Activated naive CD8-positive, alpha-beta T cell treated with anti-CD3 and anti-CD28 coated beads, Interleukin-2, amount 50 U/mL, for 16 hours (primary cell): Measurements from ENCODE around the gene NCOA7.

ENCODE experiments used
- DNase-seq: peaks from one replicate; pipeline ENCODE4 v3.0.0-alpha.2; 2020; ENCODE audit warnings: low read depth, low spot score

The NCOA7 gene

GRCh38 chr6:125814481-125814880 is 23.7 kb downstream of the NCOA7 start:
- no peak for DNase-seq

GRCh38 chr6:125815080-125815910 is 24.5 kb downstream of the NCOA7 start:
- no peak for DNase-seq

GRCh38 chr6:125816828-125817280 is 26.1 kb downstream of the NCOA7 start:
- DNase-seq, result no peak

DNA sequence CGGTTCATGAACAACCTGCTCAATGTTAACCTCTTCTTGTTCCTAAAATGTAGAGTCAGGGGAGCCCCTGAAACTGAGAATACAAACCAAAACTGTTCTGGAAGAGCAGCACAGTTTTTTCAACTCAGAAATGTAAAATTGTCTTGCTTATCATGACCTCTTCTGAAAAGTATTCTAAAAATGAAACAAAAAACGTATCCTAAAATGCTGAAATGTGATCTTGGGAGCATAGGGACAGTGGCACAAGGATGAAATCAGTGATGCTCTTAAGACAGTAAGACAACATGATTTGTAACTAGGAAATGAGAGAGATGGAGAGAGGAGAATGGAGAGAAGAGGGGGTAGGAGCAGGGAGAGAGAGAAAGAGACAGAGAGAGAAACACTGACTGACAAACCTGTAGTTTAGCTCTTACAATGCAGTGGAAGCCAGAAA is 27.5 kb downstream of the NCOA7 start:
- DNase-seq, result no peak

- DNase-seq, result no peak
These were observed 28.1 kb downstream of the NCOA7 start for GRCh38 chr6:125818772-125819260.

DNA sequence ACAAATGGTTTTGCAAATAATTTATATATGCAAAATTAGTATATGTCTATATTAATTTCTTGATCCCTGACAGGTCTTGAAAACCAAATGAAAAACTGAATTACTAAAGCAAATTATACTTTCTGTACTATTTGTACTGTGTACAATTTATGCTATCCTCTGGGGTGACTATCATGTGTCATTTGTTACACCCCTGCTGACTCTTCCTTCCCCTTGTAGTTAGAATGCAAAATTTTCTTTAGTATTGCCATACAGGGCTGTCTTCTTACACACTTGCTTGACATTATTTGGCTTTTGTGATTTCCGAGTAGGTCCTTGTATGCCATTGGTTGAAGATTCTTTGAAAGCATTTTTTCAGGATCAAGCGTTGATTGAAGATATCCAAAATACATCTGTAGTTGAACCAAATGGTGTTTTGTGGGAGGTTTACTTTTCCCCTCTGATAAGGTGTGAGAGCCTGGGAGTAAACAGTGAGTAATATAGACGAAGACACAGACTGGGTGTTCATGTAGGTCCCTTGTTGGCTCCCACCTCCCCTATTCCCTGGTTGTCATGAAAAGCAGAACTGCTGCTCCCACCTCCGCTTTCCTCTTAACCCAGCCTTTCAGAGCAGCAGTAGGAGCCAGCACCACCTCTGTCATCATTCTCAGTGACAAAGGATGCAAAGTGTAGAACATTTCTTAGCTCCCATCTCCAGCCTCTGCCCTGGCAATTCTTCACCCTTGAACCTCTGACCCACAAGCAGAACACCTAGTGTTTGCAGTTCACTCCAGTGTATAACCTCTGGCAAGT is 29.0 kb downstream of the NCOA7 start:
- no peak for DNase-seq

- DNase-seq, result no peak
These were observed 31.1 kb downstream of the NCOA7 start for GRCh38 chr6:125821825-125822281.

GRCh38 chr6:125823180-125823579 is 32.4 kb downstream of the NCOA7 start:
- no peak for DNase-seq

- no peak for DNase-seq
These were observed 34.4 kb downstream of the NCOA7 start for GRCh38 chr6:125824946-125825771.

DNA sequence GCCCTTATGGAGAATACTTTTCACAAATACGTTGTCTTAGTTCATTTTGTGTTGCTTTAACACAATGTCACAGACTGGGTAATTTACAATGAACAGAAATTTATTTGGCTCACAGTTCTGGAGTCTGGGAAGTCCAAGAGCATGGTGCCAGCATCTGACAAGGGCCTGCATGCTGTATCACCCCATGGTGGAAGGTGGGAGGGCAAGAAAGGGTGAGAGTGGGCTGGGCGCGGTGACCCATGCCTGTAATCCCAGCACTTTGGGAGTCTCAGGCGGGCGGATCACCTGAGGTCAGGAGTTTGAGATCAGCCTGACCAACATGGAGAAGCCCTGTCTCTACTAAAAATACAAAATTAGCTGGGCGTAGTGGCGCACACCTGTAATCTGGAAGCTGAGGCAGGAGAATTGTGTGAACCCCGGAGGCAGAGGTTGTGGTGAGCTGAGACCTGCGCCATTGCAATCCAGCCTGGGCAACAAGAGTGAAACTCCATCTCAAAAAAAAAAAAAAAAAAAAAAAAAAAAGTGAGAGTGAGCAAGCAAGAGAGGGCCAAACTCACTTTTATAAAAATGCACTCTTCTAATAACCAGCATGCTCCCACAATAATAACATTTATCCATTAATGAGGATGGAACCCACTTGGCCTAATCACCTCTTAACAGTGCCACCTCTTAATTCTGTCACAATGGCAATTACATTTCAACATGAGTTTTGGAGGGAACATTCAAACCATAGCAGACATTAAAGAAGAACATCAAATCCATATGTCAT is 36.1 kb downstream of the NCOA7 start:
- no peak for DNase-seq

GRCh38 chr6:125827788-125828320 is 37.1 kb downstream of the NCOA7 start:
- DNase-seq, result no peak

GRCh38 chr6:125828476-125829039 is 37.8 kb downstream of the NCOA7 start:
- DNase-seq, result no peak

GRCh38 chr6:125829433-125829832 is 38.7 kb downstream of the NCOA7 start:
- no peak for DNase-seq

- DNase-seq, result no peak
These were observed 40.9 kb downstream of the NCOA7 start for GRCh38 chr6:125831659-125832058.

DNA sequence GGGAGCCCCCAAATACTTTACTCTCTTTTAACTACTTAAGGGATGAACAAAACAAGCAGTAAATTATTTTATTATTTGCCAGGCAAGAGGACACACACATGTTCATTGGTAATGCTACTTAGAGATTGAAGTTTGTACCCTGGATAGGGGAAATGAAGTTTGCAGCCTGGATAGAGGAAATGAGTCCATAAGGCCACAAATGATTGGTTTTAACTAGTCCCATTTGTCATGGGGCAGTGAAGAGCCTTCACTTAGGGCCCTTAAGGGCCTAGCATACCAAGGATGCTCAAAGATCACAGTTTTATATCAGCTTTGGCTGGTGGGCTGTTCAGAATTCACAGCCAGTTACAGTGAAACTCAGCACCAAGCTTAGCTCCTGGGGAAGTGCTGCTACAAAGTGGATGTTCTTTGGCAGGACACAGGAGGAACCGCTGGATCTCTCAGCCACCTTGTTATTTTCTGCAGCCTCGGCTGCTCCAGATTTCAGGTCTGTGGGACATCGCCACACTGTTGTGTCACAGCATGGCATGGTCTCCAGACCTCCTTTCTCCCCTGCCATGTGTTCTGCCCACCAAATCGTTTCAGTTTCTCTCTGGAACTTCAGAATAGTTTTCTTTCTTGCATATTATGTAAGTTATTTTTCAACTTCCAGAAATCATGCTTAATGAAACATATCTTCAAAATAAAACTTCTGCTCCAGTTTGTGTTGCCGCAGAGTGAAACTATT is 41.8 kb downstream of the NCOA7 start:
- DNase-seq, result no peak

DNA sequence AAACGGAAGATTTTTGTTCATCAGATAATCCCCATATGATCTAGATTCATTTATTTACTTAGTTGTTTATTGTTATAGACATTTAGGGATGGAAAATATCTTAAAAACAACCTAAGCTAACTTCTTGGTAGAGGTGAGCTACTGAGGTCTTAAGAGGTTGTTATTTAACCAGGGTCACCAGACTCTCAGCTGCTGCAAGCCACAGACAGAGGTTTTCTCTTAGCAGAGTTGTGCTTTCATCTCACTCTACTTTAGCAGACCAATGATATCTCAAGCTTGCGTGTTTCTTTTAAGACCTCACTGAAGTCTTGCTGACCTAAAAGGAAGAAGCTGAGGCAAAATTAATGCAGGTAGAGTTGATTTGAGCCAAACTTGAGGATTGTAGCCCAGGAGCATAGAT is 43.6 kb downstream of the NCOA7 start:
- no peak for DNase-seq

- DNase-seq, result no peak
These were observed 44.5 kb downstream of the NCOA7 start for GRCh38 chr6:125835221-125835744.

DNA sequence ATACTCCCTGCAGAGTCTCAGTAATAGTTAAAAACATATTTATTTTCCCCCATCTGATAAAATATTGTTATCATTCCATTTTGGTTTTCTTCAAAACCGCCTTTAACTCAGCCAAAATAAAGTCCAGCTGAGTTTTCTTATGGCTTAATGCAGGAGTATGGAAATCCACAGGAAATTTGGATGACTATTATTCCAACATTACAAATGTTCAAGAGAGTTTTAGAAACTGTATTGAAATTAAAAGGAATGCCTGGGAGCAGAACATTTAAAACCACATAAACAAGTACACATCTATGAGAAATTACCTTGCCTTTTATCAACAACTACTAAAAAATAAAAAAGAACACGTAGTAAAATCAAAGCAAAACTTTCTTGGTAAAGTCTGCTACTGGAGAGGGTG is 45.7 kb downstream of the NCOA7 start:
- no peak for DNase-seq

DNA sequence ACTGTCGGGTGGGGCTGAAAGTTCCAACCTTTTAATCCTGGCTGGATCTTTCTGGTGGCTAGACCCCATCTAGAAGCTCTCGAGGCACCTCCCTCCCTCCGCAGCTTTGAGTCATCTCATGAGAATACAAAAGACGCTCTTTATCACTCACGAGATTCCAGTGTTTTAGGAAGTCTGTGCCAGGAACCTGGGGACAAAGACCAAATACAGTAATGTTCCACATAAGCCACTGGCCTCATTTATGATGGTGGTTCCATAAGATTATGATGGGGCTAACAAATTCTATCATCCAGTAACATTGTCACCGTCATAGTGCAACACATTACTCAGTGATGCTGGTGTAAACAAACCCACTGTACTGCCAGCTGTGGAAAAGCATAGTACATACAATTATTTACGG is 48.7 kb downstream of the NCOA7 start:
- no peak for DNase-seq
